B cell (primary cell): ENCODE measurements around the gene NCEH1. TPM values are rescaled to one million over a fixed set of nuclear protein-coding genes. Genes with fewer than 3 reads are reported as not detected.

Experiments
- ATAC-seq: fragments of 200-7000 bp; cut with Tn5 transposase; one replicate; pipeline ENCODE4 v1.10.0; 2021; ENCODE audit warnings: low read depth, mild to moderate bottlenecking, moderate number of reproducible peaks, moderate library complexity
- CTCF ChIA-PET: fragments of 350-600 bp; sonication (Branson Sonifier 250); formaldehyde crosslinking; loops from one replicate; lab custom pipeline; 2021; ENCODE audit warnings: antibody characterized with exemption, inconsistent platforms; lab: Charles Lee
- POLR2A ChIA-PET: fragments of 350-600 bp; sonication (Branson Sonifier 250); formaldehyde crosslinking; loops from one replicate; lab custom pipeline; 2021; ENCODE audit warnings: antibody characterized with exemption; lab: Charles Lee
- DNase-seq: peaks from one replicate; pipeline ENCODE4 v3.0.0; 2013
- H2AFZ ChIP-seq: 2 replicates; pipeline ENCODE4 v1.6.1; 2012; ENCODE audit warnings: mild to moderate bottlenecking, low read depth, low read length; ENCODE audit not compliant: insufficient read depth, poor library complexity, severe bottlenecking
- H3K27ac ChIP-seq, 2 donors: 1 replicate in 1 of 2; 2 replicates in 1 of 2; pipeline ENCODE4 v1.5.1; 2012 to 2013; ENCODE audit warnings: low read length in 2 of 2, mild to moderate bottlenecking in 2 of 2, moderate library complexity in 1 of 2
- H3K27me3 ChIP-seq, 4 experiments: fragments of 200-600 bp in 1 of 4; sonication (generic) in 1 of 4; replicated peaks in 1 of 4; 1 replicate in 2 of 4; 2 replicates in 2 of 4; pipeline versions ENCODE4 v1.6.1 to v1.7.0; 2013 to 2016; ENCODE audit warnings: low read length in 3 of 4, mild to moderate bottlenecking in 2 of 4, mixed read lengths in 1 of 4, moderate library complexity in 1 of 4; ENCODE audit not compliant: insufficient read depth in 4 of 4, control insufficient read depth in 3 of 4; ENCODE audit errors: control extremely low read depth in 1 of 4
- H3K36me3 ChIP-seq, 2 experiments: replicated peaks in 1 of 2; 1 replicate in 1 of 2; 2 replicates in 1 of 2; pipeline versions ENCODE4 v1.6.1 to v1.7.1; 2013; ENCODE audit warnings: low read length in 1 of 2; ENCODE audit not compliant: insufficient read depth in 2 of 2, control insufficient read depth in 1 of 2; ENCODE audit errors: control extremely low read depth in 1 of 2, extremely low read depth in 1 of 2
- H3K4me1 ChIP-seq, 2 donors: fragments of 200-600 bp in 1 of 2; sonication (generic) in 1 of 2; 1 replicate in 1 of 2; 2 replicates in 1 of 2; pipeline versions ENCODE4 v1.5.1 to v1.6.1; 2013 to 2017; ENCODE audit warnings: low read length in 2 of 2; ENCODE audit not compliant: control insufficient read depth in 2 of 2, insufficient read depth in 2 of 2
- H3K4me2 ChIP-seq: replicated peaks from 2 replicates; pipeline ENCODE3; 2012; ENCODE audit warnings: mild to moderate bottlenecking, low read depth, low read length; ENCODE audit not compliant: poor library complexity, severe bottlenecking
- H3K4me3 ChIP-seq, 5 experiments: fragments of 200-600 bp in 1 of 5; sonication (generic) in 1 of 5; 1 replicate in 3 of 5; 2 replicates in 2 of 5; pipeline versions ENCODE4 v1.5.1 to v1.7.0; 2011 to 2016; ENCODE audit warnings: low read length in 4 of 5, mild to moderate bottlenecking in 4 of 5, low read depth in 2 of 5, control low read depth in 1 of 5, moderate library complexity in 1 of 5; ENCODE audit not compliant: insufficient read depth in 1 of 5; ENCODE audit errors: control extremely low read depth in 1 of 5, extremely low read depth in 1 of 5
- H3K79me2 ChIP-seq: fragments of 200-600 bp; sonication (generic); one replicate; pipeline ENCODE4 v1.6.0; 2016; ENCODE audit warnings: low read length; ENCODE audit not compliant: control insufficient read depth, insufficient read depth
- H3K9ac ChIP-seq: fragments of 200-600 bp; sonication (generic); 2 replicates; pipeline ENCODE4 v1.6.1; 2017; ENCODE audit warnings: mild to moderate bottlenecking, low read length, moderate library complexity
- H3K9me3 ChIP-seq, 3 donors: one replicate each; pipeline versions ENCODE4 v1.6.1 to v1.7.1; 2013; ENCODE audit warnings: low read length in 2 of 3; ENCODE audit not compliant: control insufficient read depth in 2 of 3, insufficient read depth in 1 of 3; ENCODE audit errors: control extremely low read depth in 1 of 3
- H4K20me1 ChIP-seq: 2 replicates; pipeline ENCODE4 v1.6.0; 2012; ENCODE audit warnings: mild to moderate bottlenecking, low read length; ENCODE audit not compliant: insufficient read depth, control insufficient read depth, poor library complexity, severe bottlenecking
- H3K27ac Mint-ChIP-seq: one replicate; pipeline ENCODE4 v1.8.0; 2021; ENCODE audit warnings: mixed read lengths
- H3K27me3 Mint-ChIP-seq: one replicate; pipeline ENCODE4 v1.8.0; 2021; ENCODE audit warnings: mixed read lengths
- H3K4me1 Mint-ChIP-seq: one replicate; pipeline ENCODE4 v1.8.0; 2021; ENCODE audit warnings: mixed read lengths
- H3K4me3 Mint-ChIP-seq: one replicate; pipeline ENCODE4 v1.8.0; 2021; ENCODE audit warnings: mixed read lengths
- H3K9me3 Mint-ChIP-seq: one replicate; pipeline ENCODE4 v1.8.0; 2022; ENCODE audit warnings: mixed read lengths; ENCODE audit not compliant: insufficient read depth
- CTCF ChIP-seq: fragments of 200-600 bp; IDR thresholded peaks from one replicate; pipeline ENCODE4 v1.8.0; 2022; ENCODE audit warnings: antibody characterized with exemption, mild to moderate bottlenecking
- EZH2 ChIP-seq: IDR thresholded peaks from 2 replicates; pipeline ENCODE4 v1.6.1; 2012; ENCODE audit warnings: borderline replicate concordance, low read depth, mild to moderate bottlenecking, moderate library complexity, low read length; ENCODE audit not compliant: insufficient read depth, poor library complexity, severe bottlenecking
- WGBS: methylation state at CpG from one replicate; pipeline ENCODE4 v1.1.5; 2013; ENCODE audit warnings: missing lambda C conversion rate; ENCODE audit not compliant: insufficient coverage; 5-methylcytosine and 5-hydroxymethylcytosine counted together
- intact Hi-C: fragments of 100-400 bp; cut with micrococcal nuclease; formaldehyde crosslinking; loops from one replicate; pipeline ENCODE4 v1.10.0; 2022
- polyA plus RNA-seq: library from polyadenylated mRNA; depleted of rRNA; stranded (reverse); fragments of >200 nt; gene quantifications from 2 replicates; pipeline ENCODE4 v1.2.3, GENCODE V29; 2012
- total RNA-seq, 2 donors: library from RNA; stranded (reverse); fragments of 120-200 nt in 1 of 2; gene quantifications; 1 replicate in 1 of 2; 2 replicates in 1 of 2; pipeline versions ENCODE4 v1.2.3 to v1.2.4, GENCODE V29; 2013 to 2022

Gene NCEH1
- total and polyA plus RNA-seq, 2 donors (not counting 1 experiment from before 2014, with no cell fraction given), result 3.4 to 8.6 TPM

DNA sequence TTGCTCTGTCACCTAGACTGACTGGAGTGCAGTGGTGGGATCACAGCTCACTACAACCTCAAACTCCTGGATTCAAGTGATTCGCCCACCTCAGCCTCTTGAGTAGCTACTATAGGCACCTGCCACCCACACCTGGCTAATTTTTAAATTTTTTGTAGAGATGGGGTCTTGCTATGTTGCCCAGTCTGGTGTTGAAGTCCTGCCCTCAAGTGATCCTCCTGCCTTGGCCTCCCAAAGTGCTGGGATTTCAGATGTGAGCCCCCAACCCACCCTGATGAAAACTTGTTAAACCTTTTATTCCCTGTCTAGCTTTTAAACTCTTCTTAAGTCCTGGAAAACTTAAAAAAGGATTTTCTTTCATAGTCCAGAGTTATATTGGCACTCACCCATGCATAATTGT lies 42.3 kb upstream of the NCEH1 start:
- Mint-ChIP-seq H3K27me3 (no peaks in the 10 kb centered on the region), H3K27ac (no peak overlapping the region), H3K9me3 (no peaks in the 10 kb centered on the region), H3K4me3 (no peak overlapping the region), H3K4me1 (peaks cover 10% of the 10 kb centered on the region)
- TF ChIP-seq EZH2, result no peak
- TF ChIP-seq CTCF, result no peak
- ChIA-PET CTCF (interaction anchor here (1.0 kb wide), 1 partner anchor 10 kb away, joined by 3 read pairs; no protein-coding TSS in a partner anchor), POLR2A (no interaction called here)
- Histone ChIP-seq H3K4me3 (no peak overlapping the region), H3K4me1 (peaks cover 7 to 13% of the 10 kb centered on the region in 2 donors), H3K27ac (no peak overlapping the region), H3K79me2 (no peaks in the 10 kb centered on the region), H3K27me3 (no peaks in the 10 kb centered on the region), H2AFZ (no peak overlapping the region), H4K20me1 (no peaks in the 10 kb centered on the region), H3K9me3 (peaks cover 0 to 3% (median 0%) of the 10 kb centered on the region in 3 donors), H3K36me3 (no peaks in the 10 kb centered on the region), H3K9ac (no peak overlapping the region), H3K4me2 (no peak overlapping the region)
- WGBS, result no CpG with 5 or more reads among the region's 1 CpG
- DNase-seq (no peak), ATAC-seq (no peak)
- intact Hi-C loops, result no loop called here

GRCh38 chr3:172752651-172753050 lies 41.8 kb upstream of the NCEH1 start:
- Mint-ChIP-seq H3K27ac (no peak overlapping the region), H3K4me3 (no peak overlapping the region), H3K27me3 (no peaks in the 10 kb centered on the region), H3K9me3 (no peaks in the 10 kb centered on the region), H3K4me1 (peaks cover 10% of the 10 kb centered on the region)
- peaks cover 0 to 3% (median 0%) of the 10 kb centered on the region in 3 donors for H3K9me3 ChIP-seq
- POLR2A ChIA-PET, result no interaction called here
- DNase-seq, result no peak
- TF ChIP-seq CTCF, result no peak
- TF ChIP-seq EZH2, result no peak
- no peak for ATAC-seq
- no peaks in the 10 kb centered on the region for H3K36me3 ChIP-seq
- H4K20me1 ChIP-seq, result no peaks in the 10 kb centered on the region
- H3K27ac ChIP-seq, result no peak overlapping the region
- CTCF ChIA-PET, result interaction anchor here (1.0 kb wide), 1 partner anchor 10 kb away, joined by 3 read pairs; no protein-coding TSS in a partner anchor
- no peaks in the 10 kb centered on the region for H3K27me3 ChIP-seq
- peaks cover 7 to 13% of the 10 kb centered on the region in 2 donors for H3K4me1 ChIP-seq
- no peaks in the 10 kb centered on the region for H3K79me2 ChIP-seq
- WGBS, result no CpG with 5 or more reads among the region's 1 CpG
- intact Hi-C loops, result no loop called here
- H3K4me2 ChIP-seq, result no peak overlapping the region
- no peak overlapping the region for H3K4me3 ChIP-seq
- no peak overlapping the region for H2AFZ ChIP-seq
- no peak overlapping the region for H3K9ac ChIP-seq
